Measurements from ENCODE around the gene ZNF619.

The ZNF619 gene

DNA sequence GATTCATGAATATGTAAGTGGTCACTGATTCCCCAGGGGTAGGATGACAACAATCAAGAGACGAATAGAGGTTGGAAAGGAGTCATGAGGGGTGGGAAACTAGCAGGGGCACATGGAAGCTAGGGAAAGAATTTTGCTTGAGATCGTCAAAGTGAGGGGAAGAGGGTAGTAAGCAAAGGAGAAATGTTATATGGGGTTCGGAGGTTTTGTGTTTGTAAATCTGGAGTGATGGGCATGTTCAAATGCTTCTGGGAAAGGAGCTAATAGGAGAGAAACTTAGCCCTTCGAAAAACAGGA lies 11.9 kb upstream of the ZNF619 start:
- no peak for DNase-seq (ENCODE audit: low read depth, low spot score)

DNA sequence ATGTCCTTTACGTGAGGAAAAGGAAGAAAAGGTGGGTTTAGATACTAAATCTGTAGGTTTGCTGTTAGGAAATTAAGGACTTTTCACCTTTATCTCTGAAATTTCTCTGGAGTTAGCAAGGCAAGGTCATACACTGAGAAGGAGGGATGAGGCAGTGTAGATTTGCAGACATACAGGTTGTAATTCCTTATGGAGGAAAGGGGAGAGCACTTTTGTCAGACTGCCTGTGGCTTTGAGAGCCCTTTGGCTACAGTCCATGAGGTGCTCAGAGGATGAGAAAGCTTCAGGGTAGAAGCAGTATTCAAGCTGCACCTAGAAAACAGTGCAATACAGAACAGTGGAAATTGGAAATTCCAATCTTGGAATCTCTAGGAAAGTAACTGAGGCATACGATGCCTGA lies 11.5 kb upstream of the ZNF619 start:
- no peak for DNase-seq (ENCODE audit: low read depth, low spot score)

GRCh38 chr3:40468018-40468417 lies 8.9 kb upstream of the ZNF619 start:
- no peak for DNase-seq (ENCODE audit: low read depth, low spot score)

GRCh38 chr3:40470701-40471100 lies 6.2 kb upstream of the ZNF619 start:
- no peak for DNase-seq (ENCODE audit: low read depth, low spot score)

- no peak for DNase-seq (ENCODE audit: low read depth, low spot score)
Observed at GRCh38 chr3:40477666-40478065, 744 bp downstream of the ZNF619 start.

DNA sequence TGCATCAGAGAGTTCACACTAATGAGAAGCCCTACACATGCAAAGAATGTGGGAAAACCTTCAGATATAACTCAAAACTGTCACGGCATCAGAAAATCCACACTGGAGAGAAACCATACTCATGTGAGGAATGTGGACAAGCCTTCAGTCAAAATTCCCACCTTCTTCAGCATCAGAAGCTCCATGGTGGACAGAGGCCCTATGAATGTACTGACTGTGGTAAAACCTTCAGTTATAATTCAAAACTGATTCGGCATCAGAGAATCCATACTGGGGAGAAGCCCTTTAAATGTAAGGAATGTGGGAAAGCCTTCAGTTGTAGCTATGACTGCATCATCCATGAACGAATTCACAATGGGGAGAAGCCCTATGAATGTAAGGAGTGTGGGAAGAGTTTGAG lies 10.2 kb downstream of the ZNF619 start:
- DNase-seq (ENCODE audit: low read depth, low spot score), result no peak

- no peak for DNase-seq (ENCODE audit: low read depth, low spot score)
Observed at GRCh38 chr3:40490916-40491315, 14.0 kb downstream of the ZNF619 start.

DNA sequence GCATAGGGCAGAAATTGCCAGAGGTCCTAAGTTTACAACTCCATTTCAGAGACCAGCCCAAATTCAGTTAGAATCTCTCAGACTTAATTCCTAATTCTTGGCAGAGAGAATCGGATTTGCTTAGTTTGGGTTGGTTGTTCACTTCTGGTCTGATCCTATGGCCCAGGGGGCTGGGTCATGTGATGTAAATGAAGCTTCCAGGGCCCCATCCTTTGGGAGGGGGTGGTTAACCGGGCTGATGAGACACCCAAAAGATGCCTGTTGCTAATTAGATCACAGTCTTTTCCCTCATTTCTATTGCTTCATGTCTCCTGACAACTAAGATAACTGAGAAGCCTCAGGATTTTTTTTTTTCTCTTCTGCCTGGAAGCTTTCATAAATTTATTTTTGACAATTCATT lies 17.8 kb downstream of the ZNF619 start:
- no peak for DNase-seq (ENCODE audit: low read depth, low spot score)

DNA sequence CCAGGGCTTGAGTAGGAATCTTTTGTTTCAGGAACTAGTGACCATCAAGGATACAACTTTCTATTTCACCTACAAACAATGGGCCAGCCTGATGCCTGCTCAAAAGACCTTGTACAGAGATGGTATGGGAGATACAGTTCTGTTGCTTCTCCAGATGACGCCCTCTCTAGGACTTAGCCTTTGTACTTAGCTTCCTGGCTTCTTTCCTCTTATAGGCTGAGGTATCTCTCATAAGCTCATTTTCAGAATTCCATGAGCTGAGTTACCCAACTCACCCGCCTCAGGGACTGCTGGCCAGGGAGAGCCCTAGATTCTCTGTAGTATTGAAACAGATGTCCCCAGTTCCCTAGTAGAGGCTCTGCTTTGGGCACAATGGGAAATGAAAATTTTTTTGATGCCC lies 20.4 kb downstream of the ZNF619 start:
- no peak for DNase-seq (ENCODE audit: low read depth, low spot score)

GRCh38 chr3:40499952-40500351 lies 23.0 kb downstream of the ZNF619 start:
- DNase-seq (ENCODE audit: low read depth, low spot score), result no peak

DNA sequence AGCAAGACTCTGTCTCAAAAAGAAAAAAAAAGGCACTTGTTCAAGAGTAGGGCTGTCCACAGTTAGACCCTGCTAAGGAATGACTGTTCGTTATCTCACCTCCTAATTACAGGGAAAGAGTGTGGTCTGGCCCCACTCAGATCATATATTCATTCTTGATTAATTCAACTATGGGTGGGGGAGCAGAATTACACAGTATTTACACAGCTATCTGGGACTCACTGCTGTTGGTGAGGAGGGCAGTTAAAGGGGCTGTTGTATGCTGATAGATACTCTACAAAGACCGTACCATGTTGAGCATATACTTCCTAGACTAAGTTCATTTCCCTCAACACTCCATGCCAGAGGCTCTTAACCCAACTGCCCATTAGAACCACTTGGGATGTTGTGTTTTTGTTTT lies 25.1 kb downstream of the ZNF619 start:
- no peak for DNase-seq (ENCODE audit: low read depth, low spot score)

DNA sequence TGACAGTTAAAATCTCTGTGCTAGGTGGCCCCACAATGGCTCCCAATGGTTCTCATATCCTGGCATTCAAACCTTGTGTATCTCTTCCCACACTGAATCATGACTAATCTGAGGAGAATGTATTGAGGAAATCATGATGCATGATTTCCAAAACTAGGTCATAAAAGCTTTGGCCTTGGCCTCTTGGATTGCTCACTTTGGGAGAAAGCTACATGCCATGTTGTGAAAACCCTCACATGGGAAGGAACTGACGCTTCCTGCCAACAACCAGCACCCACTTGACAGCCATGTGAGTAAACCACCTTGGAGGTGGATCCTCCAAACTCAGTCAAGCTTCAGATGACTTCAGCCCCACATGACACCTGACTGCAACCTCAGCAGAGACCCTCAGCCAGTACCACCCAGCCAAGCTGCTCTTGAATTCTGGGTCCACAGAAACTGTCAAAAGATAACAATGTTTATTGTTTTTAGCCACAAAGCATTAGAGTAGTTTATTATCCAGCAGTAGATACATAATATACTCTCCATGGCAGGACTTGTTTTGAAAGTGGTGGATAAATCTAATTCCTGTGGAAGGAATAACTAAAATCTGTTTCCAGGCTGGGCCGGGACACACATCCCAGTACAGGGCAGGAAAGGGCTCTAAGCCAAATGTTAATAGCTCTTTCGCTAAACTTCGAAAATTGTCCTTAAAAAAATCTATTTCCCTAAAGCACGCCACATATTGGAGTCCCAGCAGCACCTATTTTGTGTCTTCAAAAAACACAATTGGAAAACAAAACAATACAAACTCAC lies 27.9 kb downstream of the ZNF619 start:
- DNase-seq (ENCODE audit: low read depth, low spot score), result no peak

DNA sequence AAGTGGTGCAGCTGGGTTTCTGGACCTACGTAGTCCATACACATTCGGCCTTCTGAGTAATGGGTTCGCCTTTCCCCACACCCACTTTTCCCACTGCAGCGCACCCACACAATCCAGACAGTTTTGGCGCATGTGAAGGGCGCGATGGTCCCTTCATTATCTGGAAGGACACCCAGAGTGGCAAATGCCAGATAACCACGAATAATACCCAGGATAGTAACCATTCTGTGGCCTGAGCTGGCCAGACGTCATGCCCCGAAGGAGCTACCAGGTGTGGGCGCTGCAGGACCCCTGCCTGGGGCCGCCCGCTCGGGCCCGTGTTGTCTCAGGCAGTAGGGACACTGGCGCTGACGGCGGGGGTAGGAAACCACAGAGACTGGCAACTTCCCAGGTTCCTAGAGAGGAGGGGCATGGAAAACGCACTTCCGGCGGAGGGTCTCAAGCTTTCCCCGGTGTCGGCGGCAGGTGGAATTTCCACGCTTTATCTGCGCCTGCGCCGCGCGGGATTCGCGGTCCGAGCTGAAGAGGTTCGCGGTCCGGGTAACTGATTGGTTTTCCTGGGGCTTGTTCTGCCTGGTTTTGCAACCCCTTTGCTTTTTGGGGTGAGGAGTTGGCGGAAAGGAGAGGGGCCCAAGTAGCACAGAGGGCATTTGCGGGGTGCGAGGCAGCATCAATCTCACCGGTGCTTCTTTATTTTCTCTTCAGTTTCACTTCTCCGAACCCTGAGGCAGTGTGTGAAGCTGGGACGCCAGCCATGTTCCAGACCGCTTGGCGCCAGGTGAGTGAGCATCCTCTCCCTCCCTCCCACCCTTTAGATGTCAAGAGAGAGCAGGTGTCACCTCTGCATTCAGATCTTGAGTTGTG lies 28.9 kb downstream of the ZNF619 start, which contains the start of gene ZNF620:
ZNF620 (plus strand) TSS at position 441 of the 864 bp plus-strand sequence; CDS start at position 755, 314 bp downstream.
- peak; percentile 76 for DNase-seq (ENCODE audit: low read depth, low spot score)

DNA sequence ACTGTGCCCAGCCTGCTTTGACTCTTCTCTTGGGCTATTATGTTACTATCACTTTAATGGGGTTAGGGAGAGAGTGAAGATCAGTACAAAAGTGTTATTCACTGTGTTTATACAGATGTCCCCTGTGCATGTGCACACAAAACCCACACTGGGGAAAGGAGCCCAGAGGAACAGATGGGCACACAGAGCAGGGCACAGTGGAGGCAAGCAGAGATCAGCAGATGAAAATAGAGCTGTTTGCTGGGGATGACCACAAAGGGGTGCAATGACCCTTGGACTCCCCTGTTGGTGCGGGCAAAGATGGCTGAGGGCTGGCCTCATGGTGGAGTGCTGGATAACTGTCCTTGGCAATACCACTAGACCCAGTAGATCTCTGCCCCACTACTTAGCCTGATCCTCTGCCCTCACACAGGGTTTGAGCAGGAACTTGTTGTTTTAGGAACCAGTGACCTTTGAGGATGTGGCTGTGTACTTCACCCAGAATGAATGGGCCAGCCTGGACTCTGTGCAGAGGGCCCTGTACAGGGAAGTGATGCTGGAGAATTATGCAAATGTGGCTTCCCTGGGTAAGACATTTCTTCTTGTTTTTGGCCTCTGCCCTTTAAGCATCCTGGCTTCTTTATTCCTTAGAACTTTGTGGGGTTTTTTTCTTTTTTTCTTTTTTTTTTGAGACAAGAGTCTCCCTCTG lies 34.3 kb downstream of the ZNF619 start:
- no peak for DNase-seq (ENCODE audit: low read depth, low spot score)

GRCh38 chr3:40516201-40516600 lies 39.3 kb downstream of the ZNF619 start:
- DNase-seq (ENCODE audit: low read depth, low spot score), result no peak

- DNase-seq (ENCODE audit: low read depth, low spot score), result no peak
Observed at GRCh38 chr3:40518067-40518466, 41.1 kb downstream of the ZNF619 start.

GRCh38 chr3:40518848-40519247 lies 41.9 kb downstream of the ZNF619 start:
- no peak for DNase-seq (ENCODE audit: low read depth, low spot score)

DNA sequence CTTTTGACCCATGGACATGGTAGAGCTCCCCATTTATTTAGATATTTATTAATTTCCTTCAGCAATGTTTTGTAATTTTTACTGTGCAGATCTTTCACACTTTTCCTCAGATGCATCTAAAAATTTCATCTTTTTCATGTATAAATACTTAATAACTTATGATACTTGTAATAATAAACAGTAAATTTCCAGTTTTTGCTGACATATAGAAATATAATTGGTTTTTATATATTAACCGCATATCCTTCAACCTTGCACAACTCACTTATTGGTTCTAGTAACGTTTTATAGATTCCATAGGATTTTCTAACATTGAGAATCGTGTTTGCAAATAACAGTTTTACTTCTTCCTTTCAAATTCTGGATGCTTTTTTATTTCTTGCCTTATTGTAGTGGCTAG lies 44.3 kb downstream of the ZNF619 start:
- DNase-seq (ENCODE audit: low read depth, low spot score), result no peak

DNA sequence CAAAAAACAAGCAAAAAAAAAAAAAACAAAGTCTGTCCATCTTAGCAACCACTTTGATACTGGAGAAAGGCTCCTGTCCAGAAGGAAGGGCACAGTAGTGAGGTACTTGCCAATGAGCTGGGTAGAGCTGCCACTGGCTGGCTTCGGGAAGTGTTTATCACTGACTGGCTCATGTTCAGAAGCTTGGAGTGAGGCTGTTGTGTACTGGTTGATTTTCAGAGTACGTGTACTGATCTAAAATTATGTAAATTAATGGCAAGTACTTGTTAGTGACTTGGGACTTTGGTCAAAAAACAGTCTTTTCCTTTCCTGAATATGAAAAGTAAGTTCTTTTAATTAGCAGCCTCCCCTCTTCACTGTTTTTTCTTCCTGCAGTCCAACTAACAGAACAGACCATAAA lies 46.9 kb downstream of the ZNF619 start:
- no peak for DNase-seq (ENCODE audit: low read depth, low spot score)

- DNase-seq (ENCODE audit: low read depth, low spot score), result no peak
Observed at GRCh38 chr3:40524222-40524567, 47.3 kb downstream of the ZNF619 start.

DNA sequence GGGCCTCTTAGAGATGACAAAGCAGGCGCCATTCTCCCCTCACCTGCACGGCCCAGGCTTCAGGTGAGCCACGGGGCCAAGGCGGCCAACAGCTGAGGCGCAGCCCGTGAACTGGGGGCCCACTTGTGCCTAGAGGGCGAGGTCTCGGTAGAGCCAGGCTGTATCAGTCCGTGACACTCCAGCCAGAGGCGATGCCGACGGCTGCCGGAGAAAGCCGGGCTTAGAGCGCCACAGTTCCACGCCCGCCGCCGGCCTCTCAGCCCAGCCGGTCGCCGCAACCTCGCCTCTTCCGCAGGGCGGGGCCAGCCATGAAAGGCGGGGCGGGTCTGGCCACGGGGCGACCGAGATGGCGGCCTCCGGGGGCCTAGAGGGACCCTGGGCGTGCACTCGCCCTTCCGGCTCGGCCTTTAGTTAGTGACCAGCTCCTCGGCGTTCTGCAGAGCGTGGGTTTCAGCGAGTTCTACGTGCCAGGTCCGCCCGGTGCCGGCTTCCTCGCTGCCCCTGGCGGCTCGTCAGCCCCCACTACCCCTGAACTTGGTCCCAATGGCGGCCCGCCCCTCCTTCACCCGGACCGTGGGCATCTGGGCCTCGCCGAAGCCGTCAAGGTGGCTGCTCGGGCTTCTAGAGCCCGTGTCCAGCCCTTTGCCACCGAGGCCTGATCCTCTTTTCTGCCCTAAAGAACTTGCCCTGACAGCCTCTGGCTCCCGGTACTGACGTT lies 47.8 kb downstream of the ZNF619 start, which contains the start of gene ZNF621:
ZNF621 (plus strand) TSS at position 393 of the 718 bp plus-strand sequence. CDS start 881 bp downstream, outside the sequence.
- peak; percentile 23 for DNase-seq (ENCODE audit: low read depth, low spot score)

DNA sequence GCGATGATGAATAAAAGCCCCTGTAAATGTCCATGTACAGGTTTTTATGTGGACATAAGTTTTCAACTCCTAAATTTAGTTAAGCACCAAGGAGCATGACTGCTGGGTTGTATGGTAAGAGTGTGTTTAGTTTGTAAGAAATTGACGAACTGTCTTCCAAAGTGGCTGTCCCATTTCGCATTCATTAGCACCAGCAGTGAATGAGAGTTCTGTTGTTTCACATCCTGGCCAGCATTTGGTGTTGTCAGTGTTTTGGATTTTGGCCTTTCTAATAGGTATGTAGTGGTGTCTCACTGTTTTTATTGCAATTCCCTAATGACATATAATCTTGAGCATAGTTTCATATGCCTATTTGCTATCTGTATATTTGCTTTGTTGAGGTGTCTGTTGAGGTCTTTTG lies 51.5 kb downstream of the ZNF619 start:
- DNase-seq (ENCODE audit: low read depth, low spot score), result no peak

All from iPS DF 19.7 (cell line).